PC-3 (cell line): ENCODE measurements around the gene TBC1D14. TPM values are rescaled to one million over a fixed set of nuclear protein-coding genes. Genes with fewer than 3 reads are reported as not detected.

Experiments used
- ATAC-seq: fragments of 200-7000 bp; cut with Tn5 transposase; 2 replicates; pipeline ENCODE4 v1.9.1; 2020; ENCODE audit warnings: mild to moderate bottlenecking, moderate library complexity
- BruUV-seq: library from RNA; stranded (reverse); fragments of 400-500 nt; replicated peaks from 2 replicates; lab custom pipeline; 2021; lab: Mats Ljungman, UMichigan
- CTCF ChIA-PET: fragments of 300-600 bp; sonication (Branson Sonifier 250); formaldehyde crosslinking; loops from one replicate; lab custom pipeline; 2022; ENCODE audit warnings: antibody characterized with exemption; lab: Charles Lee
- POLR2A ChIA-PET: fragments of 300-600 bp; sonication (Branson Sonifier 250); formaldehyde crosslinking; loops from one replicate; lab custom pipeline; 2022; ENCODE audit warnings: antibody characterized with exemption; ENCODE audit not compliant: unreplicated experiment; lab: Charles Lee
- DNase-seq: peaks from one replicate; pipeline ENCODE4 v3.0.0-alpha.2; 2015
- H2AFZ ChIP-seq: fragments of 300-600 bp; sonication (generic); 2 replicates; pipeline ENCODE4 v1.6.0; 2016; ENCODE audit warnings: antibody characterized with exemption, low read length
- H3F3A ChIP-seq: fragments of 300-600 bp; sonication (generic); one replicate; pipeline ENCODE4 v1.6.0; 2017; ENCODE audit warnings: antibody characterized with exemption, low read length, control low read depth, mild to moderate bottlenecking; ENCODE audit not compliant: unreplicated experiment
- H3K27ac ChIP-seq: fragments of 300-600 bp; sonication (generic); 2 replicates; pipeline ENCODE4 v1.5.1; 2016; ENCODE audit warnings: mild to moderate bottlenecking, low read length
- H3K27me3 ChIP-seq: fragments of 300-600 bp; sonication (generic); 2 replicates; pipeline ENCODE4 v1.6.1; 2016; ENCODE audit warnings: low read length, mixed read lengths
- H3K36me3 ChIP-seq: fragments of 300-600 bp; sonication (generic); 2 replicates; pipeline ENCODE4 v1.6.1; 2016; ENCODE audit warnings: low read depth, mixed run types, low read length, mixed read lengths
- H3K4me1 ChIP-seq: fragments of 300-600 bp; sonication (generic); 2 replicates; pipeline ENCODE4 v1.5.1; 2016; ENCODE audit warnings: low read length; ENCODE audit not compliant: insufficient read depth
- H3K4me2 ChIP-seq: fragments of 300-600 bp; sonication (generic); 2 replicates; pipeline ENCODE4 v1.6.0; 2016; ENCODE audit warnings: low read length
- H3K4me3 ChIP-seq: fragments of 300-600 bp; sonication (generic); 2 replicates; pipeline ENCODE4 v1.5.1; 2016; ENCODE audit warnings: mild to moderate bottlenecking, low read length, mixed read lengths
- H3K79me2 ChIP-seq: fragments of 300-600 bp; sonication (generic); 2 replicates; pipeline ENCODE4 v1.6.1; 2017; ENCODE audit warnings: low read length, mixed read lengths
- H3K9ac ChIP-seq: fragments of 300-600 bp; sonication (generic); 2 replicates; pipeline ENCODE4 v1.6.0; 2016; ENCODE audit warnings: mild to moderate bottlenecking, low read length
- H3K9me2 ChIP-seq: fragments of 300-600 bp; sonication (generic); replicated peaks from 2 replicates; pipeline ENCODE4 v1.6.1; 2016; ENCODE audit warnings: mixed run types, low read length, mixed read lengths
- H3K9me3 ChIP-seq: fragments of 300-600 bp; sonication (generic); 2 replicates; pipeline ENCODE4 v1.6.1; 2016; ENCODE audit warnings: low read length, mixed read lengths
- H4K20me1 ChIP-seq: fragments of 300-600 bp; sonication (generic); 2 replicates; pipeline ENCODE4 v1.6.1; 2016; ENCODE audit warnings: low read length, mixed read lengths
- EZH2 ChIP-seq: fragments of 300-600 bp; sonication (generic); IDR thresholded peaks from one replicate; pipeline ENCODE4 v1.6.1; 2017; ENCODE audit warnings: antibody characterized with exemption, mild to moderate bottlenecking, low read length; ENCODE audit not compliant: unreplicated experiment
- EZH2phosphoT487 ChIP-seq: fragments of 300-600 bp; sonication (generic); IDR thresholded peaks from 2 replicates; pipeline ENCODE4 v1.6.1; 2018; ENCODE audit warnings: mild to moderate bottlenecking, antibody characterized with exemption, low read length, borderline replicate concordance
- intact Hi-C: fragments of 100-400 bp; cut with micrococcal nuclease; formaldehyde crosslinking; loops from 2 replicates; pipeline ENCODE4 v1.9.0; 2023
- total RNA-seq: library from RNA; depleted of rRNA; stranded (reverse); fragments of >200 nt; gene quantifications from 2 replicates; pipeline ENCODE4 v1.2.3, GENCODE V29; 2014
- TF ChIP-seq, protein P1 (sequence below): fragments of 300-600 bp; sonication (generic); conservative IDR thresholded peaks from 2 replicates; pipeline ENCODE4 v1.5.1; 2017; ENCODE audit warnings: antibody characterized with exemption, low read depth, mild to moderate bottlenecking, low read length

The TBC1D14 gene
- total RNA-seq, 1 experiment from 2014 or later: 33.0 TPM

DNA sequence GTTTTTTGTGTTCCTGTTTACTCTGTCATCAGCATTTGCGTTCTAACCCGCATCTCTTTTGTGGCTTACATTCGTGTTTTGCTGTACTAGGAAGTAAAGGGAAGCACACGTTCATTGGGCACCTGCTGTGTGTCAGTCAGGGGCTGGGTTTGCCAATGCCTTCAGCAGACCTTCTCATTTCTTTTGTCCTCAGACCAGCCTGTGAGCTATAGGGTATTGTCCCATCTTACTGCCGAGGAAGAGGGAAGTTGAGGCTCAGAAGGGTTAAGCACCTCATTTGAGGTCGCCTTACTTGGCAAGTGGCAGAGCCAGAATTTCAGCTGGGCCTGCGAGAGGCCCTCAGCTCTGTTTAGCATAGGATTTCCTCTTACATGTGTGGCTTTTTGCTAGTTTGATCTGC, 8.7 kb downstream of the TBC1D14 start:
- no peak for DNase-seq
- Histone ChIP-seq H3K4me1 (no peaks in the 10 kb centered on the region), H2AFZ (no peak overlapping the region), H3K4me2 (no peak overlapping the region), H3K27me3 (no peaks in the 10 kb centered on the region), H3K4me3 (no peak overlapping the region), H3K9me2 (no peaks in the 10 kb centered on the region), H3K9me3 (no peaks in the 10 kb centered on the region), H3F3A (no peaks in the 10 kb centered on the region), H3K27ac (no peak overlapping the region), H4K20me1 (no peaks in the 10 kb centered on the region), H3K36me3 (no peaks in the 10 kb centered on the region), H3K9ac (no peak overlapping the region), H3K79me2 (peaks cover 16% of the 10 kb centered on the region)
- BruUV-seq: no TSS peak
- POLR2A ChIA-PET: no interaction called here
- TF ChIP-seq EZH2 (no peak), EZH2phosphoT487 (no peak)
- TF ChIP-seq, protein P1, sequence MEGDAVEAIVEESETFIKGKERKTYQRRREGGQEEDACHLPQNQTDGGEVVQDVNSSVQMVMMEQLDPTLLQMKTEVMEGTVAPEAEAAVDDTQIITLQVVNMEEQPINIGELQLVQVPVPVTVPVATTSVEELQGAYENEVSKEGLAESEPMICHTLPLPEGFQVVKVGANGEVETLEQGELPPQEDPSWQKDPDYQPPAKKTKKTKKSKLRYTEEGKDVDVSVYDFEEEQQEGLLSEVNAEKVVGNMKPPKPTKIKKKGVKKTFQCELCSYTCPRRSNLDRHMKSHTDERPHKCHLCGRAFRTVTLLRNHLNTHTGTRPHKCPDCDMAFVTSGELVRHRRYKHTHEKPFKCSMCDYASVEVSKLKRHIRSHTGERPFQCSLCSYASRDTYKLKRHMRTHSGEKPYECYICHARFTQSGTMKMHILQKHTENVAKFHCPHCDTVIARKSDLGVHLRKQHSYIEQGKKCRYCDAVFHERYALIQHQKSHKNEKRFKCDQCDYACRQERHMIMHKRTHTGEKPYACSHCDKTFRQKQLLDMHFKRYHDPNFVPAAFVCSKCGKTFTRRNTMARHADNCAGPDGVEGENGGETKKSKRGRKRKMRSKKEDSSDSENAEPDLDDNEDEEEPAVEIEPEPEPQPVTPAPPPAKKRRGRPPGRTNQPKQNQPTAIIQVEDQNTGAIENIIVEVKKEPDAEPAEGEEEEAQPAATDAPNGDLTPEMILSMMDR: no peak
- intact Hi-C loops: no loop called here
- no peak for ATAC-seq
- CTCF ChIA-PET: no interaction called here

DNA sequence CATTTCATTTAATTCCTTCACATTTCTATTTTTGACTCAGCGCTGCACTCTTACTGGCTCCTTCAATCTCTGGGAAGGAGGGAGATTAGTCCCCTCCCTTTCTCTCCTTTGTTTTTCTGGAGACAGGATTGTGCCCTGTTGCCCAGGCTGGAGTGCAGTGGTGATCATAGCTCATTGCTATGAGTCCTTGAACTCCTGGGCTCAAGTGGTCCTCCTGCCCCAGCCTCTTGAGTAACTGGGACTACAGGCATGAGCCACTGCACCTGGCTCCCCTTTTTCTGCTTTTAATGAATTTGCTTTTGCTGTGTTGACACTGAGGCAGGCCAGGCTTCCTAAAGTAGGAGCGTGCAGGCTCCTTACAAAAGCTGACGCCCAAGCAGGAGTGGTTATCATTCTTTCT, 10.5 kb downstream of the TBC1D14 start:
- ATAC-seq (no peak), DNase-seq (no peak)
- Histone ChIP-seq H3K27ac (no peak overlapping the region), H3K27me3 (no peaks in the 10 kb centered on the region), H3K9ac (no peak overlapping the region), H3K36me3 (no peaks in the 10 kb centered on the region), H3K9me3 (no peaks in the 10 kb centered on the region), H3K4me3 (no peak overlapping the region), H3F3A (no peaks in the 10 kb centered on the region), H3K79me2 (peaks cover 15% of the 10 kb centered on the region), H2AFZ (no peak overlapping the region), H3K4me2 (no peak overlapping the region), H3K4me1 (no peaks in the 10 kb centered on the region), H3K9me2 (no peaks in the 10 kb centered on the region), H4K20me1 (no peaks in the 10 kb centered on the region)
- CTCF ChIA-PET: no interaction called here
- no peak for TF ChIP-seq EZH2phosphoT487
- no peak for TF ChIP-seq EZH2
- TF ChIP-seq, protein P1: no peak
- POLR2A ChIA-PET: no interaction called here
- intact Hi-C loops: no loop called here
- BruUV-seq: no TSS peak

DNA sequence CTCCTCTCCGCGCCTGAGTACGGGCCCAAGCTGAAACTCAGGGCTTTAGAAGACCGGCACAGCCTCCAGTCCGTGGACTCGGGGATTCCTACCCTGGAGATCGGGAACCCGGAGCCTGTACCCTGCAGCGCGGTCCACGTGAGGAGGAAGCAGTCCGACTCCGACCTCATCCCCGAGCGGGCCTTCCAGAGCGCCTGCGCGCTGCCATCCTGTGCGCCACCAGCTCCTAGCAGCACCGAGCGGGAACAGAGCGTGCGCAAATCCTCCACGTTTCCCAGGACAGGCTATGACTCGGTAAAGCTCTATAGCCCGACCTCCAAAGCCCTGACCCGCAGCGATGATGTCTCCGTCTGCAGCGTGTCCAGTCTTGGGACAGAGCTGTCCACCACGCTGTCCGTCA, 13.9 kb downstream of the TBC1D14 start:
- ATAC-seq (no peak), DNase-seq (no peak)
- Histone ChIP-seq H3K79me2 (0 out of 2 replicates have a peak, but pooled peaks cover 4% of the 10 kb centered on the region), H3K9me2 (no peaks in the 10 kb centered on the region), H4K20me1 (no peaks in the 10 kb centered on the region), H2AFZ (no peak overlapping the region), H3K9me3 (no peaks in the 10 kb centered on the region), H3K4me3 (no peak overlapping the region), H3K9ac (no peak overlapping the region), H3K4me2 (no peak overlapping the region), H3F3A (no peaks in the 10 kb centered on the region), H3K27me3 (no peaks in the 10 kb centered on the region), H3K36me3 (no peaks in the 10 kb centered on the region), H3K4me1 (no peaks in the 10 kb centered on the region), H3K27ac (no peak overlapping the region)
- CTCF ChIA-PET: no interaction called here
- POLR2A ChIA-PET: no interaction called here
- intact Hi-C loops: no loop called here
- BruUV-seq: no TSS peak
- TF ChIP-seq EZH2phosphoT487 (no peak), EZH2 (no peak)
- TF ChIP-seq, protein P1: no peak
